NCI-H1092 (cell line): ENCODE measurements around the gene UBR4.
"Not testable (repeated sequence)": the region's sequence is repeated elsewhere in the genome, so short reads cannot be mapped to it uniquely, and the experiment has no call there.

Source experiments
- DNase-seq: peaks from one replicate; lab custom pipeline; 2025; lab: John Stamatoyannopoulos, UW

UBR4 gene

DNA sequence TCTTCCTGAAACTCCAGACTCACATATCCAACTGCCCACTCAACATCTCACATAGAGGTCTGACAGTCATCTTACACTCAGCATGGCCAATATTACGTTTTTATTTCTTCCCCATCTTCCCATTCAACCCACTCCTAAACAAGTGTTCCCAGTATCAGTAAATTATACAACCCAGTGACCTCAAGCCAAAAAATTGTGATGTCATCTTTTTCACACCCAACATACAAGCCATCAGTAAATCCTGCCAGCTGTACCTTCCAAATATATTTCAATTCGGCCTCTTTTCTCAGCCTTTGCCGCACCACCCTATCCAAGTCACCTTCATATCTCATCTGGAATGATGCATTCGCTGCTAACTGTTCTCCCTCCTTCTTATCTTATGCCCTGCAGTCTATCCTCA lies 19.6 kb downstream of the UBR4 start:
- no peak for DNase-seq

- no peak for DNase-seq
These were observed 20.8 kb downstream of the UBR4 start for GRCh38 chr1:19189270-19189669.

DNA sequence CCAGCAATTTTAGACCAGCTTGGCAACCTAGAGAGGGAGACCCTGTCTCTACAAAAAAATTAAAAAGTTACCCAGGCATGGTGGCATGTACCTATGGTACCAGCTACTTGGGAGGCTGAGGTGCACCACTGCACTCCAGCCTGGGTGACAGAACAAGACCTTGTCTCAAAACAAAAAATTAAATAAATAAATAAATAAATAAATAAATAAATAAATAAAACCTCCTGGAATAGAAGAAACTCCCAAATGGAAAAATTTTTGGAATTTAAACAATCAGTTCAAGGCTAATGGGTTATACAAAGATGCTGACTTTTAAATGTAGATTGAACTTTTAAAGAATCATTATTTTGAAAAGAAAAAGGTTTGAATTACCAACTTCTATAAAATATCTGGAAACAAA lies 22.2 kb downstream of the UBR4 start:
- no peak for DNase-seq

- DNase-seq, result no peak
These were observed 24.1 kb downstream of the UBR4 start for GRCh38 chr1:19186001-19186400.

DNA sequence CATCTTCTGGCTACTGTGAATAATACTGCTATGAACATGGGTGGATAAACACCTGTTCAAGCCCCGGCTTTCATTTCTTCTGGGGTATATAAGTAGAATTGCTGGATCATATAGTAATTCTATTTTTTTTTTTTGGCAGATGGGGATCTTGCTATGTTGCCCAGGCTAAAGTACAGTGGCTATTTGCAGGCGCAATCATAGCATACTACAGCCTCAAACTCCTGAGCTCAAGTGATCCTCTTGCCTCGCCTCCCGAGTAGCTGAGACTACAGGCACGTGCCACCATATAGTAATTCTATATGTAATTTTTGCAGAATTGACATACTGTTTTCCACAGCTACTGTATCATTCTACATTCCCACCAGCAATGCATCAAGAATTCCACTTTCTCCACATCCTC lies 27.8 kb downstream of the UBR4 start:
- no peak for DNase-seq

- DNase-seq, result not testable (repeated sequence)
These were observed 29.8 kb downstream of the UBR4 start for GRCh38 chr1:19180265-19180657.

- DNase-seq, result no peak
These were observed 30.3 kb downstream of the UBR4 start for GRCh38 chr1:19179597-19180264.

DNA sequence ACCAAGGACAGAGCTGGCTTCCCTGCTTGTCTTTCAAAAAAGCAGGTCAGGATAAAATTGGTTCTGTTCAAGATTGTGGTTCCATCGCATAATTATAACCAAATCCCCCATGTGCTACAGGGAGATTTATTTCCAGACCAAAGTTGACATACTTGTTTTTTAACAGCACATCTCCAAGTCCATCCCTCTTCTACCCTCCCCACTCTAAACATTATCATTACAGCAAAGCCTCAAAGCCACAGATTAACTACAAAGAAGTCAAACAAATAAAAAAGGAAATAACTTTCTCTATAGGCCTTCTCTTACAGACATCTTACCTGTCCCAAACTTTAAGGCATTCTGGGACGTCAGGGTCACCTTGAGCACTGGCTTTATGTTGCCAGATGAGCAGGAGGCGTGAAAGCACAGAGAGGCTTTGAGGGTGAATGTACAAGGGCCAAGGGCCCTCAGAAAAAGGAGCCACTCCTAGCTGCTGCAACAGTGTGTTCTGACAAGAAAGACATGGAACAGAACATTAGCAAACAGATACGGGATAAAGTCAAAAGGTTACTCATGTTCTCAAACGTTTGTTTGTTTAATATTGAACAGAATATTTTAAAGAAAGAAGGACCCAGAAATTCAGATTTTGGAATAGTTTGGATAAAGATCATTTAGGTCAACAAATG lies 31.2 kb downstream of the UBR4 start:
- no peak for DNase-seq

DNA sequence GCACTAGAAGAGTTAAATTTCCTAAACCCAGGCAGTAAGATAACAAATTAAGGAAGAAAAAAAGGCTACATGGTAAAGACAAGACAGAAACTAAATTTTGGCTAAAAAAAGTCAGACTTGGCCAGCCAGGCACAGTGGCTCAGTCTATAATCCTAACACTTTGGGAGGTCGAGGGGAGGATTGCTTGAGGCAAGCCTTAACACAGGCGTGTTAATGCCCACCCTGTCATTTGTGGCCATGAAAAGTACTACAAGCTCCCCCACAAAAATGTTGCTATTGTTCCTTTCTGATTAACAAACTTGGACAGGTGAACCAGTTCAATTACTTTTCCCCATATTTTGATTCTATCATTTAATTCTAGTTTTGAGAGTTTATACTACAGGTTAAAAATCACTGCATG lies 32.3 kb downstream of the UBR4 start:
- DNase-seq, result no peak

DNA sequence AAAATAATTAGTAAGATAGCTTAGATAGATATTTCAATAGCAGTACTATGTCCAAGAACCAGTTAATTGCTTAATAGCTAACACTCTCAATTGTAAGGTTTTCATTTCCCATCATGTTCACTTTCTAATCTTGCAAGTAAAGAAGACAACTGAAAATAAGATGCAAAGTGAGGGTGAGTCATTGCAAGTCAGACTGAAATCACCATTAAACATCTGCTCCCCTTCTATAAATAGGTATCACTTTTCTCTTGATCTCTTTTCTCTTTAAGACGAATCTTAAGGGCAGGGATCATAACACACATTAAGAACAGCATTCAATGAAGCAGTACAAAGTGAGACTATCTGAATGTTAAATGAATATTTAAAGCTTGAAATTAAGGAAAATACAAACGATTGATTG lies 40.4 kb downstream of the UBR4 start:
- no peak for DNase-seq

DNA sequence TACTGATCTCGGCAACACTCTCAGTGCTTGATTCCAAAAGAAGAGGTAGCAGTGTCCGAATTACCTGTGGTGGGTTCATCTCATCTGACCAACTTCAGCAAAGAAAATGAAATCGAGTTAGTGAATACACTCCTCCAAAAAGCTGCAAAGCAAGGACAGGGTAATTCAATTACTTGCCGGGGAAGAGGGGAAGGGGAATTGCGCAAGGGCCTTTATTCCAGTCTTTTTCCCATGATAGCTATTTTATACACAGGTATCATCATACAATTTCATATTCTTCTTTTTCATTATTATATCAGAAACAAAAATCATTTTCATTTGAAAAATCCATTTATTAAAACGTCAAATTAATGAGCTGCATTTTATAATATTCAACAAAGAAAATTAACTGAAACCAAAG lies 42.9 kb downstream of the UBR4 start:
- DNase-seq, result no peak

DNA sequence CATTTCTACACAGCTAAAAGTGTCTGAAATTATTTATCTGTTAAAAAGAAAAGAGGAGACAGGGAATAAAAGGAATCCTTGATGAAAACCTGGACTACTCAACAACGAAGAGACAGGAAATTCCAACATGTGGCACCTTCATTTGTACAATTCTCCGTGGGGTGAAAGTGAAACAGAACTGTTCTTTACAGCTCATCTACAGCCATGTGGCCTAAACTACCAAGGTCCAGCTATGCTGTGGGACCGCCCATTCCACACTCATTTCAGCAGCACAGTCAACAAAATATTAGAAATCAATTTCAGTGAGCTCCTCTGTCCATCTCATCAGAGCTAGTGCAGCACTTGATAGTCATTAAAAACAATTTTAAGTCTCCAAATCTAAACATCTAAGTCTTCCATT lies 44.0 kb downstream of the UBR4 start:
- no peak for DNase-seq

DNA sequence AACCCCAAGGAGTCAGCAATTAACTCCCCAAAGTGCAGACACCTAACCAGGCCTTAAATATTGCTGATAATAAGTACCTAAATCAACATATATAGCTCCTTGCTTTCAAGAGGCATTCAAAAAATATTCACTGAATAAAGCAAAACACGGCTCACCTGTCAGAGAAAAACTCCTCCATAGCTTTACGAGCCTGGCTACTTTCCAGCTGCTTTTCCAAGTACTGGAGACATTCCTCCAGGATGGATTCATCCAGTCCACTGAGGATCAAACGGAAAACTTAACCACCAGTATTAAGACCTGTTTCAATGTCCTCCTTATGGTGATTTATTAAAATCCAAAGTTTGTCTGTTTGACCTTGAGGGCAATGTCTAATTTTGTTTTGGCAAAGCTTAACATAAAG lies 44.6 kb downstream of the UBR4 start:
- DNase-seq, result no peak

- no peak for DNase-seq
These were observed 45.6 kb downstream of the UBR4 start for GRCh38 chr1:19164274-19165015.

GRCh38 chr1:19163261-19163660 lies 46.8 kb downstream of the UBR4 start:
- DNase-seq, result no peak

- DNase-seq, result no peak
These were observed 49.2 kb downstream of the UBR4 start for GRCh38 chr1:19160831-19161230.

- DNase-seq, result no peak
These were observed 52.4 kb downstream of the UBR4 start for GRCh38 chr1:19157653-19158052.

DNA sequence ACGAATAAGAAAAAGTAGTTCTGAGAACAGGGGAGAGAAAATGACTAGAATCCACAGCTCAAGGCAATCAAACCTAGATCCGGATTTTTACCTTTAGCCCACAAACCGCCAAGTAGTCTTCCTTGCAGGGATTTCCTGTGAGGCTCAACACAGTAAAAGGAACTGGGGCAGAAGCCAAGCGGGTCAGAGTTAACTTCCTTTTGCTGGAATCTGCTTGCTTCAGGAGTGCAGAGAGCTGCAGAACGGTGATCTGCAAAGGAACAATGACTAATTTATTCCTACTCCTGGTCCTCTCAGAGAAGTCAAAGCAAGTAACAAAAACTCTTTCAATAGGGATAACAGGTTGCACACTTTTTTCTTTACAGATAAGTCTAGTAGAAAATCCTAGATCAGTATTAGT lies 53.4 kb downstream of the UBR4 start:
- no peak for DNase-seq

DNA sequence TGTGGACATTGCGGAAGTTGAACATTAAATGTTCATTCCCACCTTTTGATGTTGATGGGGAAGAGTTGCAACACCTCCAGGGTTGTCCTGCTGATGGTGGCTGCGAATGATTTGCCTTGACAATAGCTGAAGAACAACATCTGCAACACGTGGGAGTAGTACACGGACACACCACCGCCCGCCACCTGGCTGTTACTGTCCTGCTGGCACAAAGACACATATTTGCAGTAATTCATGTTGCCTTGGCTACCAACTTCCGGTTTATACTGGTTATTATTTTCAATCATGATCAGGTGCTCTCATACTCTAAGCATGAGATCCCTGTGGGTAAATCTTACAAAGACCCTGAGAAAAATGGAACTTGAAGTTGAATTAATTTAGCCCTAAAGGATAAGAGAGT lies 55.2 kb downstream of the UBR4 start:
- DNase-seq, result no peak

GRCh38 chr1:19153169-19153568 lies 56.9 kb downstream of the UBR4 start:
- DNase-seq, result no peak

GRCh38 chr1:19151537-19151936 lies 58.5 kb downstream of the UBR4 start:
- no peak for DNase-seq

- no peak for DNase-seq
These were observed 60.3 kb downstream of the UBR4 start for GRCh38 chr1:19149736-19150135.

GRCh38 chr1:19140465-19140864 lies 69.6 kb downstream of the UBR4 start:
- no peak for DNase-seq
